Uterus (tissue), 2 donors: ENCODE results near the gene ADAMTSL1.

Experiments
- CTCF ChIP-seq, 4 experiments: fragments of 200-600 bp in 2 of 4; fragments of 450-650 bp in 2 of 4; sonication (generic) in 2 of 4; IDR thresholded peaks; one replicate each; pipeline ENCODE4 v1.5.1; 2016 to 2019; ENCODE audit warnings: antibody characterized with exemption in 4 of 4, mild to moderate bottlenecking in 2 of 4, moderate library complexity in 1 of 4
- POLR2A ChIP-seq, 2 donors: fragments of 450-650 bp; IDR thresholded peaks; one replicate each; pipeline ENCODE4 v1.6.1; 2016; ENCODE audit warnings: antibody characterized with exemption in 2 of 2, mild to moderate bottlenecking in 1 of 2, moderate library complexity in 1 of 2

GRCh38 chr9:18531136-18532065 lies 57.4 kb downstream of the ADAMTSL1 start:
- TF ChIP-seq CTCF (IDR thresholded peaks at IDR 0.05) (no peak), POLR2A (IDR thresholded peaks at IDR 0.05) (no peak)
